Measurements from ENCODE around the gene HSDL1. TPM values are rescaled to one million over a fixed set of nuclear protein-coding genes. Genes with fewer than 3 reads are reported as not detected.

The HSDL1 gene
- total and polyA plus RNA-seq, 7 donors: 11.7 to 39.3 (median 20.4) TPM

- ATAC-seq: no peak
- TF ChIP-seq CTCF (IDR thresholded peaks at IDR 0.05): no peak
- 93 to 95% (median 93%) methylated on average over 4 of the region's 4 CpGs for WGBS, 3 donors
- no peak for DNase-seq
- intact Hi-C loops (cut with DNase I): no loop called here
- H3K27me3 ChIP-seq (ENCODE audit: insufficient read depth in 3 of 3, low read length in 2 of 3): peaks cover 0 to 23% (median 3%) of the 10 kb centered on the region in 3 donors
- H3K4me3 ChIP-seq: no peak overlapping the region
- H3K9me3 ChIP-seq: peaks cover 4% of the 10 kb centered on the region
- H3K4me1 ChIP-seq: no peaks in the 10 kb centered on the region
- no peak overlapping the region for H3K27ac ChIP-seq
- H3K36me3 ChIP-seq (ENCODE audit: insufficient read depth in 1 of 2, low read depth in 1 of 2): no peaks in the 10 kb centered on the region
Observed at GRCh38 chr16:84155226-84155625, 10.2 kb upstream of the HSDL1 start.

GRCh38 chr16:84153660-84154214 lies 8.8 kb upstream of the HSDL1 start:
- no peak overlapping the region for H3K27ac ChIP-seq
- H3K4me1 ChIP-seq: no peaks in the 10 kb centered on the region
- peaks cover 4% of the 10 kb centered on the region for H3K9me3 ChIP-seq
- intact Hi-C loops (cut with DNase I): no loop called here
- no peak overlapping the region for H3K4me3 ChIP-seq
- no peak for TF ChIP-seq CTCF (IDR thresholded peaks at IDR 0.05)
- no peak for ATAC-seq
- whole genome bisulfite sequencing, 3 donors: 46 to 63% (median 50%) methylated on average over 8 of the region's 8 CpGs
- DNase-seq: no peak
- peaks cover 0 to 10% (median 3%) of the 10 kb centered on the region in 3 donors for H3K27me3 ChIP-seq (ENCODE audit: insufficient read depth in 3 of 3, low read length in 2 of 3)
- H3K36me3 ChIP-seq (ENCODE audit: insufficient read depth in 1 of 2, low read depth in 1 of 2): no peaks in the 10 kb centered on the region

GRCh38 chr16:84150926-84151325 lies 5.9 kb upstream of the HSDL1 start:
- intact Hi-C loops (cut with DNase I): no loop called here
- DNase-seq: no peak
- H3K4me1 ChIP-seq: no peaks in the 10 kb centered on the region
- WGBS, 3 donors: 67 to 77% (median 74%) methylated on average over 3 of the region's 3 CpGs
- TF ChIP-seq CTCF (IDR thresholded peaks at IDR 0.05): no peak
- ATAC-seq: no peak
- no peaks in the 10 kb centered on the region for H3K36me3 ChIP-seq (ENCODE audit: insufficient read depth in 1 of 2, low read depth in 1 of 2)
- peaks cover under 1% of the 10 kb centered on the region for H3K9me3 ChIP-seq
- H3K27me3 ChIP-seq (ENCODE audit: insufficient read depth in 3 of 3, low read length in 2 of 3): no peaks in the 10 kb centered on the region
- no peak overlapping the region for H3K27ac ChIP-seq
- H3K4me3 ChIP-seq: no peak overlapping the region

- TF ChIP-seq CTCF (IDR thresholded peaks at IDR 0.05): no peak
- Histone ChIP-seq H3K4me1 (peaks cover 25% of the 10 kb centered on the region), H3K4me3 (peak overlapping the region; percentile 95), H3K27ac (peak overlapping the region; percentile 81), H3K27me3 (ENCODE audit: insufficient read depth in 3 of 3, low read length in 2 of 3) (no peaks in the 10 kb centered on the region), H3K36me3 (ENCODE audit: insufficient read depth in 1 of 2, low read depth in 1 of 2) (no peaks in the 10 kb centered on the region), H3K9me3 (no peaks in the 10 kb centered on the region)
- WGBS, 3 donors: 0 to 2% (median 1%) methylated on average over 36 to 39 of the region's 39 CpGs
- intact Hi-C loops (cut with DNase I): loop anchor here (2.0 to 5.0 kb wide), 3 partner anchors 30 to 42 kb away; no protein-coding TSS in a partner anchor
- DNase-seq (peak in 1 of 2 donors; percentile 25), ATAC-seq (peak; percentile 12 to 28 (median 16))
Observed at GRCh38 chr16:84144209-84144858, 643 bp downstream of the HSDL1 start.
